T47D (cell line): ENCODE data around the gene GFAP.

ENCODE experiments used
- DNase-seq, 2 experiments: peaks; one replicate each; pipeline versions ENCODE4 v3.0.0 to v3.0.0-alpha.2; 2011 to 2012; ENCODE audit warnings: low read depth in 1 of 2, low spot score in 1 of 2
- JUND ChIP-seq: IDR thresholded peaks from 2 replicates; pipeline ENCODE4 v1.6.1; 2012; ENCODE audit warnings: low read depth
- in situ Hi-C: cut with HindIII; loops from 2 replicates; pipeline ENCODE4 v1.10.0; 2016; ENCODE audit warnings: low sequenced_read_pairs, low pct_unique_long_range_greater_than_20kb

Gene GFAP

GRCh38 chr17:44916781-44917241, 1.5 kb upstream of the GFAP start:
- TF ChIP-seq JUND, result no peak
- in situ Hi-C loops, result no loop called here
- no peak for DNase-seq

GRCh38 chr17:44915862-44916780, 821 bp upstream of the GFAP start:
- no peak for TF ChIP-seq JUND
- in situ Hi-C loops, result no loop called here
- DNase-seq, result no peak

GRCh38 chr17:44914698-44915271, 515 bp downstream of the GFAP start:
- TF ChIP-seq JUND, result no peak
- no peak for DNase-seq
- in situ Hi-C loops, result no loop called here

- in situ Hi-C loops, result no loop called here
- no peak for TF ChIP-seq JUND
- DNase-seq, result no peak
Measured at GRCh38 chr17:44914148-44914547, 1.2 kb downstream of the GFAP start.

- in situ Hi-C loops, result no loop called here
- DNase-seq, result no peak
- TF ChIP-seq JUND, result no peak
Measured at GRCh38 chr17:44913676-44914075, 1.6 kb downstream of the GFAP start.

- in situ Hi-C loops, result no loop called here
- no peak for DNase-seq
- no peak for TF ChIP-seq JUND
Measured at GRCh38 chr17:44912763-44913544, 2.3 kb downstream of the GFAP start.

- peak in 1 of 2 experiments; percentile 61 for DNase-seq
- in situ Hi-C loops, result no loop called here
- no peak for TF ChIP-seq JUND
Measured at GRCh38 chr17:44911133-44912001, 3.9 kb downstream of the GFAP start.

- no peak for DNase-seq
- in situ Hi-C loops, result no loop called here
- TF ChIP-seq JUND, result no peak
Measured at GRCh38 chr17:44910231-44911106, 4.8 kb downstream of the GFAP start.

GRCh38 chr17:44909681-44910144, 5.6 kb downstream of the GFAP start:
- no peak for DNase-seq
- TF ChIP-seq JUND, result no peak
- in situ Hi-C loops, result no loop called here

GRCh38 chr17:44908761-44909326, 6.5 kb downstream of the GFAP start:
- no peak for TF ChIP-seq JUND
- in situ Hi-C loops, result no loop called here
- no peak for DNase-seq
